HG03064 (cell line): ENCODE measurements around the gene FUT2.
"Not testable (repeated sequence)": the region's sequence is repeated elsewhere in the genome, so short reads cannot be mapped to it uniquely, and the experiment has no call there.

Source experiments
- ATAC-seq: cut with Tn5 transposase; IDR thresholded peaks from one replicate; pipeline ENCODE4 v1.9.1; 2021; ENCODE audit warnings: low read depth; ENCODE audit not compliant: unreplicated experiment

FUT2 gene

GRCh38 chr19:48696353-48697010 lies 711 bp downstream of the FUT2 start:
- no peak for ATAC-seq

GRCh38 chr19:48698046-48698445 lies 2.3 kb downstream of the FUT2 start:
- ATAC-seq = no peak

GRCh38 chr19:48702701-48703100 lies 6.9 kb downstream of the FUT2 start:
- ATAC-seq = no peak

- ATAC-seq = no peak
Measured at GRCh38 chr19:48703316-48703715, 7.5 kb downstream of the FUT2 start.

- no peak for ATAC-seq
Measured at GRCh38 chr19:48705431-48705830, 9.7 kb downstream of the FUT2 start.

- no peak for ATAC-seq
Measured at GRCh38 chr19:48708471-48708870, 12.7 kb downstream of the FUT2 start.

- ATAC-seq = no peak
Measured at GRCh38 chr19:48711106-48711662, 15.4 kb downstream of the FUT2 start.

GRCh38 chr19:48713041-48713863 lies 17.5 kb downstream of the FUT2 start:
- no peak for ATAC-seq

GRCh38 chr19:48713864-48714755 lies 18.3 kb downstream of the FUT2 start:
- ATAC-seq = peak; percentile 81

- ATAC-seq = no peak
Measured at GRCh38 chr19:48714759-48715675, 19.2 kb downstream of the FUT2 start.

- no peak for ATAC-seq
Measured at GRCh38 chr19:48715681-48716171, 20.0 kb downstream of the FUT2 start.

GRCh38 chr19:48716562-48717291 lies 21.0 kb downstream of the FUT2 start:
- no peak for ATAC-seq

GRCh38 chr19:48718106-48718505 lies 22.3 kb downstream of the FUT2 start:
- not testable (repeated sequence) for ATAC-seq

GRCh38 chr19:48718711-48719231 lies 23.0 kb downstream of the FUT2 start:
- no peak for ATAC-seq

GRCh38 chr19:48719263-48720171 lies 23.7 kb downstream of the FUT2 start, which contains the start of gene MAMSTR:
TSS of gene MAMSTR (minus strand) at chr19:48719725. CDS start at chr19:48719031, 694 bp downstream.
- no peak for ATAC-seq

- ATAC-seq = no peak
Measured at GRCh38 chr19:48720251-48720612, 24.5 kb downstream of the FUT2 start.

GRCh38 chr19:48720613-48721296 lies 25.0 kb downstream of the FUT2 start:
- peak; percentile 61 for ATAC-seq
